Mesothelial cell of epicardium (in vitro differentiated cells): ENCODE data around the gene RAB28. TPM values are rescaled to one million over a fixed set of nuclear protein-coding genes. Genes with fewer than 3 reads are reported as not detected.

ENCODE experiments used
- DNase-seq, 2 experiments: peaks; one replicate each; pipeline ENCODE4 v3.0.0; 2021; ENCODE audit warnings: low spot score in 2 of 2; ENCODE audit not compliant: unreplicated experiment in 2 of 2
- H3K27ac Mint-ChIP-seq: 2 replicates; pipeline ENCODE4 v1.8.0; 2021; ENCODE audit warnings: mixed read lengths
- H3K27me3 Mint-ChIP-seq: 2 replicates; pipeline ENCODE4 v1.8.0; 2021; ENCODE audit warnings: low read depth, mixed read lengths
- H3K36me3 Mint-ChIP-seq: 2 replicates; pipeline ENCODE4 v1.8.0; 2021; ENCODE audit warnings: mixed read lengths
- H3K4me1 Mint-ChIP-seq: 2 replicates; pipeline ENCODE4 v1.8.0; 2021; ENCODE audit warnings: mixed read lengths
- H3K4me3 Mint-ChIP-seq: 2 replicates; pipeline ENCODE4 v1.8.0; 2021; ENCODE audit warnings: mild to moderate bottlenecking, moderate library complexity, mixed read lengths
- H3K9me3 Mint-ChIP-seq: 2 replicates; pipeline ENCODE4 v1.8.0; 2021; ENCODE audit warnings: mixed read lengths
- CTCF ChIP-seq: fragments of 200-600 bp; sonication (generic); IDR thresholded peaks from one replicate; pipeline ENCODE4 v1.5.0; 2021; ENCODE audit warnings: antibody characterized with exemption; ENCODE audit not compliant: unreplicated experiment
- total RNA-seq: library from RNA; stranded (reverse); gene quantifications from 3 replicates; pipeline ENCODE4 v1.2.1, GENCODE V29; 2021

Gene RAB28
- total RNA-seq, 1 donor from 2014 or later, result 18.4 TPM

- no peaks in the 10 kb centered on the region for H3K27me3 Mint-ChIP-seq
- no peak overlapping the region for H3K27ac Mint-ChIP-seq
- TF ChIP-seq CTCF, result no peak
- peaks cover 10% of the 10 kb centered on the region for H3K36me3 Mint-ChIP-seq
- peaks cover 11% of the 10 kb centered on the region for H3K9me3 Mint-ChIP-seq
- no peaks in the 10 kb centered on the region for H3K4me1 Mint-ChIP-seq
- DNase-seq, result no peak
- no peak overlapping the region for H3K4me3 Mint-ChIP-seq
These were observed 160.2 kb downstream of the RAB28 start for GRCh38 chr4:13323921-13324320.

- H3K4me3 Mint-ChIP-seq, result no peak overlapping the region
- H3K36me3 Mint-ChIP-seq, result peaks cover 10% of the 10 kb centered on the region
- no peaks in the 10 kb centered on the region for H3K4me1 Mint-ChIP-seq
- H3K9me3 Mint-ChIP-seq, result peaks cover 11% of the 10 kb centered on the region
- DNase-seq, result no peak
- H3K27me3 Mint-ChIP-seq, result no peaks in the 10 kb centered on the region
- H3K27ac Mint-ChIP-seq, result no peak overlapping the region
- no peak for TF ChIP-seq CTCF
These were observed 161.4 kb downstream of the RAB28 start for GRCh38 chr4:13322681-13323101.

Other genes starting within 250 kb of the RAB28 start
- 1.3 to 1.4 TPM (median 1.3 TPM) in 3 replicates for gene NKX3-2, start 60.2 kb upstream of the RAB28 start, total RNA-seq
- 53.1 to 56.8 TPM (median 55.6 TPM) in 3 replicates for gene BOD1L1, start 143.4 kb upstream of the RAB28 start, total RNA-seq